ENCODE data around the gene RPTOR.

RPTOR gene

DNA sequence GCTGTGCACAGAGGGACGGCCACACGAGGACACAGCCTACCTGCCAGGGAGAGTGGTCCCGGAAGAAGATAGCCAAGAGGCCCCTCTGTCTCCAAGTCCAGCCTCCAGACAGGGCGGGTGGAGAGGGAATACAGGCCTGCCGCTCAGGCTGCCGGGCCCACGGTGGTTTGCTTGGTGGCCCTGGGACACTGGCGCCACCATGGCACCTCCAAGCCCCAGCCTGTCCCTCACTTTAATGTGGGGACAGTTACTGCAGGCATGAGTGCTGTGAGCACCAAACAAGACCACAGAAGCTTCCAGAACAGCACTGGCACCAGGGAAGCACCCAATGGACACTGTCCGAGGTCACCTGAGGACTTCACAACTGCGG is 425.0 kb downstream of the RPTOR start:
- TF ChIP-seq, protein P1, sequence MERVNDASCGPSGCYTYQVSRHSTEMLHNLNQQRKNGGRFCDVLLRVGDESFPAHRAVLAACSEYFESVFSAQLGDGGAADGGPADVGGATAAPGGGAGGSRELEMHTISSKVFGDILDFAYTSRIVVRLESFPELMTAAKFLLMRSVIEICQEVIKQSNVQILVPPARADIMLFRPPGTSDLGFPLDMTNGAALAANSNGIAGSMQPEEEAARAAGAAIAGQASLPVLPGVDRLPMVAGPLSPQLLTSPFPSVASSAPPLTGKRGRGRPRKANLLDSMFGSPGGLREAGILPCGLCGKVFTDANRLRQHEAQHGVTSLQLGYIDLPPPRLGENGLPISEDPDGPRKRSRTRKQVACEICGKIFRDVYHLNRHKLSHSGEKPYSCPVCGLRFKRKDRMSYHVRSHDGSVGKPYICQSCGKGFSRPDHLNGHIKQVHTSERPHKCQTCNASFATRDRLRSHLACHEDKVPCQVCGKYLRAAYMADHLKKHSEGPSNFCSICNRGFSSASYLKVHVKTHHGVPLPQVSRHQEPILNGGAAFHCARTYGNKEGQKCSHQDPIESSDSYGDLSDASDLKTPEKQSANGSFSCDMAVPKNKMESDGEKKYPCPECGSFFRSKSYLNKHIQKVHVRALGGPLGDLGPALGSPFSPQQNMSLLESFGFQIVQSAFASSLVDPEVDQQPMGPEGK (tag by site-specific recombination; IDR thresholded peaks at IDR 0.05): no peak
- TF ChIP-seq ZNF157 (tag by site-specific recombination; IDR thresholded peaks at IDR 0.05): no peak
- TF ChIP-seq, protein P2, sequence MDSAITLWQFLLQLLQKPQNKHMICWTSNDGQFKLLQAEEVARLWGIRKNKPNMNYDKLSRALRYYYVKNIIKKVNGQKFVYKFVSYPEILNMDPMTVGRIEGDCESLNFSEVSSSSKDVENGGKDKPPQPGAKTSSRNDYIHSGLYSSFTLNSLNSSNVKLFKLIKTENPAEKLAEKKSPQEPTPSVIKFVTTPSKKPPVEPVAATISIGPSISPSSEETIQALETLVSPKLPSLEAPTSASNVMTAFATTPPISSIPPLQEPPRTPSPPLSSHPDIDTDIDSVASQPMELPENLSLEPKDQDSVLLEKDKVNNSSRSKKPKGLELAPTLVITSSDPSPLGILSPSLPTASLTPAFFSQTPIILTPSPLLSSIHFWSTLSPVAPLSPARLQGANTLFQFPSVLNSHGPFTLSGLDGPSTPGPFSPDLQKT (IDR thresholded peaks at IDR 0.05; ENCODE audit: borderline replicate concordance, low read depth, low read length): no peak
- TF ChIP-seq ZNF555 (tag by site-specific recombination; conservative IDR thresholded peaks at IDR 0.05): no peak
- TF ChIP-seq, protein P3, sequence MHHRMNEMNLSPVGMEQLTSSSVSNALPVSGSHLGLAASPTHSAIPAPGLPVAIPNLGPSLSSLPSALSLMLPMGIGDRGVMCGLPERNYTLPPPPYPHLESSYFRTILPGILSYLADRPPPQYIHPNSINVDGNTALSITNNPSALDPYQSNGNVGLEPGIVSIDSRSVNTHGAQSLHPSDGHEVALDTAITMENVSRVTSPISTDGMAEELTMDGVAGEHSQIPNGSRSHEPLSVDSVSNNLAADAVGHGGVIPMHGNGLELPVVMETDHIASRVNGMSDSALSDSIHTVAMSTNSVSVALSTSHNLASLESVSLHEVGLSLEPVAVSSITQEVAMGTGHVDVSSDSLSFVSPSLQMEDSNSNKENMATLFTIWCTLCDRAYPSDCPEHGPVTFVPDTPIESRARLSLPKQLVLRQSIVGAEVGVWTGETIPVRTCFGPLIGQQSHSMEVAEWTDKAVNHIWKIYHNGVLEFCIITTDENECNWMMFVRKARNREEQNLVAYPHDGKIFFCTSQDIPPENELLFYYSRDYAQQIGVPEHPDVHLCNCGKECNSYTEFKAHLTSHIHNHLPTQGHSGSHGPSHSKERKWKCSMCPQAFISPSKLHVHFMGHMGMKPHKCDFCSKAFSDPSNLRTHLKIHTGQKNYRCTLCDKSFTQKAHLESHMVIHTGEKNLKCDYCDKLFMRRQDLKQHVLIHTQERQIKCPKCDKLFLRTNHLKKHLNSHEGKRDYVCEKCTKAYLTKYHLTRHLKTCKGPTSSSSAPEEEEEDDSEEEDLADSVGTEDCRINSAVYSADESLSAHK (tag by site-specific recombination; IDR thresholded peaks at IDR 0.05): no peak
- no peak for TF ChIP-seq SCRT2 (tag by site-specific recombination; IDR thresholded peaks at IDR 0.05)
- no peak for TF ChIP-seq GLIS2 (tag by site-specific recombination; IDR thresholded peaks at IDR 0.05)
- TF ChIP-seq, protein P4, sequence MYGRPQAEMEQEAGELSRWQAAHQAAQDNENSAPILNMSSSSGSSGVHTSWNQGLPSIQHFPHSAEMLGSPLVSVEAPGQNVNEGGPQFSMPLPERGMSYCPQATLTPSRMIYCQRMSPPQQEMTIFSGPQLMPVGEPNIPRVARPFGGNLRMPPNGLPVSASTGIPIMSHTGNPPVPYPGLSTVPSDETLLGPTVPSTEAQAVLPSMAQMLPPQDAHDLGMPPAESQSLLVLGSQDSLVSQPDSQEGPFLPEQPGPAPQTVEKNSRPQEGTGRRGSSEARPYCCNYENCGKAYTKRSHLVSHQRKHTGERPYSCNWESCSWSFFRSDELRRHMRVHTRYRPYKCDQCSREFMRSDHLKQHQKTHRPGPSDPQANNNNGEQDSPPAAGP (tag by site-specific recombination; IDR thresholded peaks at IDR 0.05): no peak
- TF ChIP-seq, protein P5, sequence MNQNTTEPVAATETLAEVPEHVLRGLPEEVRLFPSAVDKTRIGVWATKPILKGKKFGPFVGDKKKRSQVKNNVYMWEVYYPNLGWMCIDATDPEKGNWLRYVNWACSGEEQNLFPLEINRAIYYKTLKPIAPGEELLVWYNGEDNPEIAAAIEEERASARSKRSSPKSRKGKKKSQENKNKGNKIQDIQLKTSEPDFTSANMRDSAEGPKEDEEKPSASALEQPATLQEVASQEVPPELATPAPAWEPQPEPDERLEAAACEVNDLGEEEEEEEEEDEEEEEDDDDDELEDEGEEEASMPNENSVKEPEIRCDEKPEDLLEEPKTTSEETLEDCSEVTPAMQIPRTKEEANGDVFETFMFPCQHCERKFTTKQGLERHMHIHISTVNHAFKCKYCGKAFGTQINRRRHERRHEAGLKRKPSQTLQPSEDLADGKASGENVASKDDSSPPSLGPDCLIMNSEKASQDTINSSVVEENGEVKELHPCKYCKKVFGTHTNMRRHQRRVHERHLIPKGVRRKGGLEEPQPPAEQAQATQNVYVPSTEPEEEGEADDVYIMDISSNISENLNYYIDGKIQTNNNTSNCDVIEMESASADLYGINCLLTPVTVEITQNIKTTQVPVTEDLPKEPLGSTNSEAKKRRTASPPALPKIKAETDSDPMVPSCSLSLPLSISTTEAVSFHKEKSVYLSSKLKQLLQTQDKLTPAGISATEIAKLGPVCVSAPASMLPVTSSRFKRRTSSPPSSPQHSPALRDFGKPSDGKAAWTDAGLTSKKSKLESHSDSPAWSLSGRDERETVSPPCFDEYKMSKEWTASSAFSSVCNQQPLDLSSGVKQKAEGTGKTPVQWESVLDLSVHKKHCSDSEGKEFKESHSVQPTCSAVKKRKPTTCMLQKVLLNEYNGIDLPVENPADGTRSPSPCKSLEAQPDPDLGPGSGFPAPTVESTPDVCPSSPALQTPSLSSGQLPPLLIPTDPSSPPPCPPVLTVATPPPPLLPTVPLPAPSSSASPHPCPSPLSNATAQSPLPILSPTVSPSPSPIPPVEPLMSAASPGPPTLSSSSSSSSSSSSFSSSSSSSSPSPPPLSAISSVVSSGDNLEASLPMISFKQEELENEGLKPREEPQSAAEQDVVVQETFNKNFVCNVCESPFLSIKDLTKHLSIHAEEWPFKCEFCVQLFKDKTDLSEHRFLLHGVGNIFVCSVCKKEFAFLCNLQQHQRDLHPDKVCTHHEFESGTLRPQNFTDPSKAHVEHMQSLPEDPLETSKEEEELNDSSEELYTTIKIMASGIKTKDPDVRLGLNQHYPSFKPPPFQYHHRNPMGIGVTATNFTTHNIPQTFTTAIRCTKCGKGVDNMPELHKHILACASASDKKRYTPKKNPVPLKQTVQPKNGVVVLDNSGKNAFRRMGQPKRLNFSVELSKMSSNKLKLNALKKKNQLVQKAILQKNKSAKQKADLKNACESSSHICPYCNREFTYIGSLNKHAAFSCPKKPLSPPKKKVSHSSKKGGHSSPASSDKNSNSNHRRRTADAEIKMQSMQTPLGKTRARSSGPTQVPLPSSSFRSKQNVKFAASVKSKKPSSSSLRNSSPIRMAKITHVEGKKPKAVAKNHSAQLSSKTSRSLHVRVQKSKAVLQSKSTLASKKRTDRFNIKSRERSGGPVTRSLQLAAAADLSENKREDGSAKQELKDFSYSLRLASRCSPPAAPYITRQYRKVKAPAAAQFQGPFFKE (tag by site-specific recombination; IDR thresholded peaks at IDR 0.05; ENCODE audit: borderline replicate concordance): no peak
- TF ChIP-seq ZNF626 (tag by site-specific recombination; IDR thresholded peaks at IDR 0.05): no peak
- TF ChIP-seq ZNF521 (tag by site-specific recombination; IDR thresholded peaks at IDR 0.05): no peak
- no peak for TF ChIP-seq ZBTB17 (tag by site-specific recombination; IDR thresholded peaks at IDR 0.05)
- no peak for TF ChIP-seq FEZF1 (tag by site-specific recombination; IDR thresholded peaks at IDR 0.05)
- TF ChIP-seq SP3 (tag by site-specific recombination; IDR thresholded peaks at IDR 0.05): no peak
- no peak for TF ChIP-seq ZNF140 (tag by site-specific recombination; IDR thresholded peaks at IDR 0.05)
- TF ChIP-seq, protein P6, sequence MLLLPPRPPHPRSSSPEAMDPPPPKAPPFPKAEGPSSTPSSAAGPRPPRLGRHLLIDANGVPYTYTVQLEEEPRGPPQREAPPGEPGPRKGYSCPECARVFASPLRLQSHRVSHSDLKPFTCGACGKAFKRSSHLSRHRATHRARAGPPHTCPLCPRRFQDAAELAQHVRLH (tag by site-specific recombination; IDR thresholded peaks at IDR 0.05): no peak
- no peak for TF ChIP-seq ZSCAN30 (tag by site-specific recombination; IDR thresholded peaks at IDR 0.05)
- TF ChIP-seq, protein P7, sequence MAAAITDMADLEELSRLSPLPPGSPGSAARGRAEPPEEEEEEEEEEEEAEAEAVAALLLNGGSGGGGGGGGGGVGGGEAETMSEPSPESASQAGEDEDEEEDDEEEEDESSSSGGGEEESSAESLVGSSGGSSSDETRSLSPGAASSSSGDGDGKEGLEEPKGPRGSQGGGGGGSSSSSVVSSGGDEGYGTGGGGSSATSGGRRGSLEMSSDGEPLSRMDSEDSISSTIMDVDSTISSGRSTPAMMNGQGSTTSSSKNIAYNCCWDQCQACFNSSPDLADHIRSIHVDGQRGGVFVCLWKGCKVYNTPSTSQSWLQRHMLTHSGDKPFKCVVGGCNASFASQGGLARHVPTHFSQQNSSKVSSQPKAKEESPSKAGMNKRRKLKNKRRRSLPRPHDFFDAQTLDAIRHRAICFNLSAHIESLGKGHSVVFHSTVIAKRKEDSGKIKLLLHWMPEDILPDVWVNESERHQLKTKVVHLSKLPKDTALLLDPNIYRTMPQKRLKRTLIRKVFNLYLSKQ (tag by site-specific recombination; IDR thresholded peaks at IDR 0.05; ENCODE audit: borderline replicate concordance): no peak
- TF ChIP-seq, protein P8, sequence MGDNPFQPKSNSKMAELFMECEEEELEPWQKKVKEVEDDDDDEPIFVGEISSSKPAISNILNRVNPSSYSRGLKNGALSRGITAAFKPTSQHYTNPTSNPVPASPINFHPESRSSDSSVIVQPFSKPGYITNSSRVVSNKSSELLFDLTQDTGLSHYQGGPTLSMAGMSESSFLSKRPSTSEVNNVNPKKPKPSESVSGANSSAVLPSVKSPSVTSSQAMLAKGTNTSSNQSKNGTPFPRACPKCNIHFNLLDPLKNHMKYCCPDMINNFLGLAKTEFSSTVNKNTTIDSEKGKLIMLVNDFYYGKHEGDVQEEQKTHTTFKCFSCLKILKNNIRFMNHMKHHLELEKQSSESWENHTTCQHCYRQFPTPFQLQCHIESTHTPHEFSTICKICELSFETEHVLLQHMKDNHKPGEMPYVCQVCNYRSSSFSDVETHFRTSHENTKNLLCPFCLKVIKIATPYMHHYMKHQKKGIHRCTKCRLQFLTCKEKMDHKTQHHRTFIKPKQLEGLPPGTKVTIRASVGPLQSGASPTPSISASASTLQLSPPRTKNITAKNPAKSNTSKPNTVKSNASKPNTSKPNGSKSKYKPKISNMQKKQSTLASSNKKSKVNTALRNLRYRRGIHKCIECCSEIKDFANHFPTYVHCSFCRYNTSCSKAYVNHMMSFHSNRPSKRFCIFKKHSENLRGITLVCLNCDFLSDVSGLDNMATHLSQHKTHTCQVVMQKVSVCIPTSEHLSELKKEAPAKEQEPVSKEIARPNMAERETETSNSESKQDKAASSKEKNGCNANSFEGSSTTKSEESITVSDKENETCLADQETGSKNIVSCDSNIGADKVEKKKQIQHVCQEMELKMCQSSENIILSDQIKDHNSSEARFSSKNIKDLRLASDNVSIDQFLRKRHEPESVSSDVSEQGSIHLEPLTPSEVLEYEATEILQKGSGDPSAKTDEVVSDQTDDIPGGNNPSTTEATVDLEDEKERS (tag by site-specific recombination; IDR thresholded peaks at IDR 0.05): no peak
- ChIA-PET POLR2A (no interaction called here), CTCF (interaction anchor here (0.6 to 1.8 kb wide), 5 partner anchors 9 to 544 kb away, joined by 3 to 14 read pairs (median 6); no protein-coding TSS in a partner anchor)
- no peak overlapping the region for H3K27ac ChIP-seq (ENCODE audit: extremely low read depth, low read depth, low read length)
- H3K4me3 ChIP-seq (ENCODE audit: low read depth, low read length): no peak overlapping the region
- peaks cover 0 to 9% of the 10 kb centered on the region in 2 experiments; a peak in 1 of 3 replicates for H3K36me3 ChIP-seq (ENCODE audit: control insufficient read depth in 2 of 2, insufficient read depth in 1 of 2, low read length in 2 of 2)
- no peaks in the 10 kb centered on the region for H3K9me3 ChIP-seq (ENCODE audit: control insufficient read depth, insufficient read depth, low read depth, low read length)
- H3K4me1 ChIP-seq (ENCODE audit: control insufficient read depth, insufficient read depth, low read length): no peaks in the 10 kb centered on the region
